ENCODE data around the gene CADM4.
"Not testable (repeated sequence)": the region's sequence is repeated elsewhere in the genome, so short reads cannot be mapped to it uniquely, and the experiment has no call there.

CADM4 gene

DNA sequence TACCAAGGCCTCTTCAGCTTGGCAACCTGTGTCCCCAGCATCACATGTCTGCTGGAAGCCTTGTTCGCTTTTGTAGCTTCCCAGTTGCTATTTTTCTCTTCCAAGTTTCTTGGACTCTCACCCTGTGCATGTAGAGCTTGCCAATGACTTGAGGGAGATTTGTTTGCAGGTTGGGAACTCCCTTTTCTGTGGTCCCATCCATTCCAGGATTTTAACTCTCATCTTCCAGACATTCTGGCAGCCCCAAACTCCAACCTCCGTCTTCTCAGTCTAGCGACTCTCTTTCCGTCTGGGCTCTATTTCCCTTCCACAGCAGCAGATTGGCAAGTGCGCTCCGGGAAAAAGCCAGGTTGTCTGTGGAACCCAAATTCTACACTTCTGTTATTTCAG, 21.3 kb upstream of the CADM4 start:
- no peak for DNase-seq

DNA sequence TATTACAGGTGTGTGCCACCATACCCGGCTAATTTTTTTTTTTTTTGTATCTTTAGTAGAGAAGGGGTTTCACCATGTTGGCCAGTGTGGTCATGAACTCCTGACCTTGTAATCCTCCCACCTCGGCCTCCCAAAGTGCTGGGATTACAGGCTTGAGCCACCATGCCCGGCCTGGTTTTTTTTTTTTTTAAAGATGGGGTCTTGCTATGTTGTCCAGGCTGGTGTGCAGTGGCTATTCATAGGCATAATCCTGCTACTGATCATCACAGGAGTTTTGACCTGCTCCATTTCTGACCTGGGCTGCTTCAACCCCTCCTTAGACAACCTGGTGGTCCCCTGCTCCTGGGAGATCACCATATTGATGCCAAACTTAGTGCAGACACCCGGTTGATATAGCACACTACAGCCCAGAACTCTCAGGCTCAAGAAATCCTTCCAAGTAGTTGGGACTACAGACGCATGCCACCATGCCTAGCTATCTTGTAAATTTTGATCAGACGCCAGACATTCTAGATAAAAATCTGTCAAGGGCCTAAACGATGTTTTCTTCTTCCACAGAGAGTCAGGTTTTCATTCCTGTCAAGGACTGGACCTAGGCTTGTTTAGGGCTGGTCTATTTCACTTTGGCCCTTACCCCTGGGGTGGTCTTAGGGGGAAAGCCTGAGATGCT, 20.8 kb upstream of the CADM4 start:
- no peak for DNase-seq

DNA sequence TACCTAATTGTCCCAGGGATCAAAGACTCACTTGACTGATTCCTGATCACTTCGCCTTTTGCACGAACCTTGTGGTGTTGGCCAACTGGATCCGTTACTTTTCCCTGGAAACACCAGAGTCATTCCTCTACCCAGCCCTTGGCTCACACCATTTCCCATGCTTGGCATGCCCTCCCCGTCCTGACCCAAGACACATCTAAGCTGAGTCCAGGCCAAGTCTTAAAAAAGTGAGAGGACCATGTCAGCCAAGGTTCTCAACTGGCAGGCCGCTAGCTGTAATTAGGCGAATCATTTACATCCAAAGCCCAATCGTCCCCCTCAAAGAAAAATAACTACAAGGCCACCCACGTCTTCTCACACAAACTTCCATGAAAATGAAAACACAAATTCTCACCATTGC, 18.8 kb upstream of the CADM4 start:
- DNase-seq = no peak

DNA sequence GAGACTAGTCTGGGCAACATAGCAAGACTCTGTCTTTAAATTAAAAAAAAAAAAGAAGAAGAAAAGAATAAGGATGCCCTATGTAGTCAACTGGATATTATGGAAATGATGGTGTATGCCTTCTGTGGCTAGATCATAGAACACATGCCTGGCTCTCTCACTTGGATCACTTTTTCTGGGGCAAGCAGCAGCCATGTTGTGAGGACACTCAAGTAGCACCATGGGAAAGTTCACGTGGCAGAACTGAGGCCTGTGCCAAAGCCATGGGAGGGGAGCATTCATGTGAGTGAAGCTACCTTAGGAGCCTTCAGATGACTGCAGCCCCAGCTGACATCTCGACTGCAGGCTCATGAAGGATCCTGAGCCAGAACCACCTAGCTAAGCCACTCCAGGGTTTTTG, 18.4 kb upstream of the CADM4 start:
- DNase-seq = no peak

DNA sequence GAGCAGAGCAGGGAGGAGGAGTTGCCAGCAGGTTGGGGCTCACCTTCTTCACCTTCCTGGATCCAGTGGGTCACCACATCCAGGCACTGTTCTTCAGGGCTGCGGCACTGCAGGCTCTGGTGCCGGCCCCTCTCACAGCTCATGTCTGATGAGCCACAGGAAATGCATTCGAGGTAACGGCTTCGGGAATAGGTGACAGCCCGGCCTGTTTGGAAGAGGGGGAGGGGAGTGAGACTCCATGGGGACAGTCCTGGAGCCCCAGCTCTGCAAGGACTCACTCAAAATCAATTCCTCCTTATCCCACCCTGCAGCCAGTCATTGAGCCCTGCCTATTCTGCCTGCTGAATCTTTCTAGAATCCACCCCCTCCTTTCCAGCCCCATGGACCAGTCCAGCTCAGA, 16.8 kb upstream of the CADM4 start:
- DNase-seq = no peak

DNA sequence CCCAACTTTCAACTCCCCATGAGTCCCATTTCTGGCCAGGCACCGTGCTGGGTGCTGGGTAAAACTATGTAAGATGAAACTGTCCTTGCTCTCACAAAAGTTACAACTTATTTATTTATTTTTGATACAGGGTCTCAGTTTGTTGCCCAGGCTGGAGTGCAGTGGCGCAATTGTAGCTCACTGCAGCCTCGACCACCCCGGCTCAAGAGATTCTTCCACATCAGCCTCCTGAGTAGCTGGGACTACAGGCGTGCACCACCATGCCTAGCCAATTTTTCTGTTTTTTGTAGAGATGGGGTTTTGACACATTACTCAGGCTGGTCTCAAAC, 12.9 kb upstream of the CADM4 start:
- DNase-seq = no peak

DNA sequence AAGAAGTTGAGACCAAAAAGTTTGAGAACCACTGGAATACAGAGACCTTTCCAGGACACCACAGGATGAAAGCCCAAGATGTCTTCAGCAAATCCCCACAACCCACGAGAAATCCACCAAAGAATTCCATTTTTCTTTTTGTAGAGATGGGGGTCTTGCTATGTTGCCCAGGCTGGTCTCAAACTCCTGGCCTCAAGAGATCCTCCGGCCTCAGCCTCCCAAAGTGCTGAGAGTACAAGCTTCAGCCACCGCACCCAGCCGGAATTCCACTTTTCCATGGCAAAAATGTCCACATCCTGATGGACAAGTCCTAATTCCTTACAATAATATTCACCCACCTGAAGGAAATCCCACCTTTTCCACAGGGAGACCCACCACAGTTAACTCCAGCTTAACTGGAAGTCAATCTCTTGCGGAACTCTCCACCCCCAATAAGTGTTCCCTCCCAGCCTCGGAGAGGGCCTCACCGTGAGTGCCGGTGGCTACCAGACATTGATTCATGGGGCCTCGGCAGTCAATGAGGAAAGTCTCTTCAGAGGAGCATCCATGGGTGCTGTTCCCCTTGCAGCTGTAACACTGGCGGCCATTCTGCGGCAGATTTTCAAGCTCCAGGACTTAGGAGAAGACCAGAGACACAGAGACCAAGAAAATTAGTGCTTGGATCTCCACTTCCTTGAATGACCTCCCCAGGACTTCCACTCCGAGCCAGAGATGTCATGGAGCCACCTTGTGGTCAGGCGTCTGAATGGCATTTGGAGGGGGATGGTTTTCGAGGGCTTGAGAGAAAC, 12.3 kb upstream of the CADM4 start:
- DNase-seq = peak in 2 of 5 experiments; percentile 8 to 54

DNA sequence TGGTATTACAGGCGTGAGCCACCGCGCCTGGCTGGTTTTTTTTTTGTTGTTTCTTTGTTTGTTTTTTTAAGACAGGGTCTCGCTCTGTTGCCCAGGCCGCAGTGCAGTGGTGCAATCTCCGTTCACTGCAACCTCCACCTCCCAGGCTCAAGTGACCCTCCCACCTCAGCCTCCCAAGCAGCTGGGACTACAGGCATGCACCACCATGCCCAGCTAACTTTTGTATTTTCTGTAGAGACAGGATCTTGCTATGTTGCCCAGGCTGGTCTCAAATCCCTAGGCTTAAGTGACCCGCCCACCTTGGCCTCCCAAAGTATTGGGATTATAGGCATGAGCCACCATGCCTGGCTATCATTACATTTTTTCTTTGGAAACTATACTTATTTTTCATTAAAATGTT, 10.6 kb upstream of the CADM4 start:
- DNase-seq = not testable (repeated sequence)

DNA sequence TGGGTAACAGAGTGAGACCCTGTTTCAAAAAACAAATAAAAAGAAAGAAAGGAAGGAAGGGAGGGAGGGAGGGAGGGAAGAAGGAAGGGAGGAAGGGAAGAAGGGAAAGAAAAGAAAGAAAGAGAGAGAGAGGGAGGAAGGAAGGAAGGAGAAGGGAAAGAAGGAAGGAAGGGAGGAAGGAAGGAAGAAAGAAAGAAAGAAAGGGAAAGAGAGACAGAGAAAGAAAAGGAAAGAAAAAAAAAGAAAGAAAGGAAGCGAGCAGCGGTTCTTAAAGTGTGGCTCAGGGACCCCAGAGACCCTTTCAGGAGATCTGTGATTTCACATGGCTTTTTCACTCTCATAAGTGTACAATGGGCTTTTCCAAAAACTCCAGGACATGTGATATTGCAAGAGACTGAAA, 9.9 kb upstream of the CADM4 start:
- DNase-seq = no peak

DNA sequence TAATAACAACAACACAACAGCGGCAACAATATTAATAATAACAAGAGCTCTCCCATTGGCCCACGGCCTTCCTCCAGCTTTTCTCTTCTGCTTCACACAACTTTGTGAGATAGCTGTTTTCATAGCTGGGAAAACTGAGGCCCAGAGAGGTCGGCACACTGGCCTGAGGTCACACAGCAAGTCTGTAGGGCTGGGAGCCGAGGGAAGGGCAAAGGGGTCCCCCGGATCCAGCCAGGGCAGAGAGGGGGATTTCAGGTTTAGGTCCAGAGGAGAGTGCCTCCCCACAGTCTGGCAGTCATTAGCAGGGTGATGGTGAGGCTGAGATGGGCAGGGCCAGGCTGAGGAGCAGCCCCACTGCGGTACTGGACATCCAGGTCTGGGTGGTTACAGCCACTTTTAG, 9.0 kb upstream of the CADM4 start:
- DNase-seq = no peak

DNA sequence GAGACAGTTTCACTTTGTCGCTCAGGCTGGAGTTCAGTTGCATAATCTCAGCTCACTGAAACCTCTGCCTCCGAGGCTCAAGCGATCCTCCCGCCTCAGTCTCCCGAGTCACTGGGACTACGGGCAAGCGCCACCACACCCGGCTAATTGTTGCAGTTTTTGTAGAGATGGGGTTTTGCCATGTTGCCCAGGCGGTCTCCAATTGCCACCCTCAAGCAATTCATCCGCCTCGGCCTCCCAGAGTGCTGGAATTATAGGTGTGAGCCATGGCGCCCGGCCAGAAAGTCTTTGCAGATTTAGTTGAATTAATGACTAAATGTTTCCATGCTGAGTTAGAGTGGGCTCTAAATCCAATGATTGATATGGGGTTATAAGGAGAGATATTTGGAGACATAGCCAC, 4.5 kb upstream of the CADM4 start:
- DNase-seq = no peak

DNA sequence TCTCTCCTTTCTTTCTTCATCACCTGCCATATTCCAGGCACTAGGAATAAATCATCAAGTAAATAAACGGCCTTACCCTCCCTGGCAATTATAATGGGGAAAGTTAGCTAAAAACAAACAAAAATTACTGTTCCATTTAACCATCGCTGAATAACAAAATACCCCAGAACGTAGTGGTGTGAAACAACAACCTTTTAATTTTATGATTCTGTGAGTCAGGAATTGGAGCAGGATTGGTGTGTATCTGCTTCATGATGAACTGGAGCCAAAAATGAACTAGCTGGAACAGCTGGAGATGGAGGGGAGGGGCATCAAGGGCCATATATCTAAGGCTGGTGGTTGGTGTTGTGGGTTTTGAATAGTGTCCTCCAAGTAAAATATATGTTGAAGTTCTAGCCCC, 3.7 kb upstream of the CADM4 start:
- no peak for DNase-seq

DNA sequence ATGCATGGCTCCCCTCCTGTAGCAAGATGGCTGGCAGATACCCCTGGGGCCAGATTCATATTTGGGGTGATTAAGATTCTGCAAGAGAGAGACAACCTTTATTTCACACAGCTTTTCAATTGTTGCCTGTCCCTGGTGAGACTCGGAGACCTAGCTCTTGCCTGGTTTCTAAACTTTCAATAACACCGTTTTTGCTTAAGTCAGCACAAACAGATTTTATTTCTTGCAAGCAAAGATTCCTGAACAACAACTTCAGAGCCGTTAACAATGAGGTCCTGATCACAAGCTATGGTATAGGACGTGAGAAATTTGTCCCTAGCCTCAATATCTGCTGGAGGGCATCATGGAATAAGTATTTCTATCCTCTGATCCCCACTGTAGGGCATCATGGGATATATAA, 2.9 kb upstream of the CADM4 start:
- DNase-seq = no peak

DNA sequence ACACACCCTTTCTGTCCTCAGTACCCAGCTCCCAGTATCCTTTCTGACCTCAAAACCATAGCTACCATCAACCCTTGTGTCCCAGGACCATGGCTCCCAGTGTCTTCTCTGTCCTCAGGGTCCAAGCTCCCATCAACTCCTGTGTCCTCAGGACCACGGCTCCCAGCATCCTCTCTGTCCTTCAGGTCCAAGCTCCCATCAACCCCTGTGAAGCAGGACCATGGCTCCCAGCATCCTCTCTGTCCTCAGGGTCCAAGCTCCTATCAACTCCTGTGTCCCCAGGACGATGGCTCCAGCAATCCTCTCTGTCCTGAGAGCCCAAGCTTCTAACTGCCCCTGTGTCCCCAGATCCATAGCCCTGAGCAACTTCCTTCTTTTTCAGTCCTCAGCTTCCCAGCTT, 1.7 kb upstream of the CADM4 start:
- DNase-seq = no peak

DNA sequence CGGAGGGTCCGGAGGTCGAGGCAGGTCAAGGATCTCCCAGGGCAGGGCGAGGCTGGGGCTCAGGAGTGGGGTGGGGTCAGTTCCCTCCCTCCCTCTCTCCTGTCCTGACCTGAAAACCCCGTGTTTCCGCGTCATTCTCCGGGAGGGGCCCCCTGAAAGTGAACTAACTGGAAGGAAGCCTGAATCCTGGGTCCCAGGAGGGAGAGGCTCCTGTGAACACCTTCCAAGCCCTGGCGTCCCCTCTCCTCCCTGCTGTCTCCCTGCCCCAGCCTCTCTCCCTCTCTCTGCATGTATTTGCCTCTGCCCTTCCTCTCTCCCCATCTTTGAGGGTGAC, 741 bp upstream of the CADM4 start:
- no peak for DNase-seq

DNA sequence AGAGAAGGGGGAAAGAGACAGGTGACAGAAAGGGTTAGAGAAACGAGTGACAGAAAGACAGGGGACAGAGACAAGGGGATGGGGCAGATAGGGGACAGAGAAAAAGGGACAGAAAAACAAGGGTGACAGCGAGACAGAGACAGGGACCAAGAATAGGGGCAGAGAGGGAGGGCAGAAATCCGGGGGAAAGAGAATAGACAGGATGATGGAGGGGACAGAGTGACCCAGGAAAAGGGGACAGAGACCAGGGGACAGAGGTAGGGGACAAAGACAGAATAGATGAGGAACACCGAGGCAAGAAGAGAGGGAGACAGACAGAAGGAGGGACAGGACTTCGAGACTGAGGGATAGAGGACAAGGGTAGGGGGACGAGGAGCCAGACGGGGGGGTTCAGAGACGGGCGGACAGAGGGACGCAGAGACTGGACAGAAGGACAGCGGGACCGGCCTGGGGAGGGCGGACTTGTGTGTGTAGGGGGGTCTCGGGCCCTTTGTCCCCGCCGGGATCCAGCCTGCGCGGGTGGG, 593 bp downstream of the CADM4 start:
- DNase-seq = no peak

DNA sequence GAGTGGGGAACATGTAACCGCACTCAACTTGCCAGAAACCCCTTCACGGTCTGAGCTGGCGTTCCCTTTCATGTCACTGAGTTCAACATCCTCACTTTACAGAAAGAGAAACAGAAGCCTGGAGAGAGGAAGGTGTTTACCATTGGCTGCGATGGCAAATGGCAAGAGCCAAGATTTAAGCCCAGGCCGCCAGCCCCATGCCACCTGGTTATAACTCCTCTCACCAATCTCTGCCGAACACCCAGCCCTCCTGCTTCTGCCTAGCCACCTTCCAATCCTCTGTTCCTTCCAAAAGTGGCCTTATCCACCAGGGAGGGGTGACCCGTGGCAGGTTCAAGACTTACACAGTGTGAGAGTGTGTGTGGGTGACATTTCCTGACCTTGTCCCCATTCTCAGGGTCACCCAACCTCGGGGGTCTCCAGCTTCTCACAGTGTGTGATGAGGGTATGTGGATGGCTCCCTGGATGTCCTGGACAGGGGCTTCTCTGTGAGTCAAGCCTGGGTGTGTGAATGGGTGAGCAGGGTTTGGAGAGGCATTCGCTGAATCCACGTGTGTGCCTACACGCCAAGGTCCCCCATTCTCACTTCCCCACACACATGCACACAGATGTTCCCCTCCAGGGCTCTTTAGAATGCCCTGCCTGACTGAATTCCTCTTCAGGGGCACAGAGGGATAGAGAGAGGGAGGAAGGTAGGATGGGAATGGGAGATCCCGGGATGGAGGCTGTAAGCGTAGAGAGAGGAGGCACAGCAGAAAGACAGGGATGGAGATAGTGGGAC, 1.2 kb downstream of the CADM4 start:
- DNase-seq = no peak

DNA sequence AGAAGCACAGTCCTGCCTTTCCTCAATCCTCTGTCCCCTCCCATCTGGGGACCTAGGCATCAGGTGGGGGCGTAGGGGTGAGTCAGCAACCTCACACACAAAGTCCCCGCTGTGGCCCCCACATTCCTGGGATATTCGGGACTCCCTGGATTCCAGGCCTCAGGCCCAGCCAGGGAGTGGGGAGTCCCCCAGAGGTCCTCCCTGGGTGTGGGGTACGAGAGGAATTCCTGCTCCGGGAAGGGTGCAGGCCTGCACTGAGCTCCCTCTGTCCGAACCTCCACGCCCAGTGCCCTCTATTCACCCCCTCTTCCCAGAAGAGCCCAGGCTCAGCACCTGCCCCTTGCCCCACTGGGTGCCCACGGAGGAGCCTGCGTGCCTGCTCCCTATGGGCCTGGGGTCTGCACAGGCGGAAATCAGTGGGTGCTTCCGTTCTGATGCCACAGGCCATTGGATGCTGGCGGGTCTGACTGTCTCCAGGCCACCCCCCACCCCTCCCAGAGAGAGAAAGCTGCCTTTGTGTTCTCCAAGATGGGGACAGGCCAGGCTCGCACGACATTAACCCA, 3.4 kb downstream of the CADM4 start:
- no peak for DNase-seq

DNA sequence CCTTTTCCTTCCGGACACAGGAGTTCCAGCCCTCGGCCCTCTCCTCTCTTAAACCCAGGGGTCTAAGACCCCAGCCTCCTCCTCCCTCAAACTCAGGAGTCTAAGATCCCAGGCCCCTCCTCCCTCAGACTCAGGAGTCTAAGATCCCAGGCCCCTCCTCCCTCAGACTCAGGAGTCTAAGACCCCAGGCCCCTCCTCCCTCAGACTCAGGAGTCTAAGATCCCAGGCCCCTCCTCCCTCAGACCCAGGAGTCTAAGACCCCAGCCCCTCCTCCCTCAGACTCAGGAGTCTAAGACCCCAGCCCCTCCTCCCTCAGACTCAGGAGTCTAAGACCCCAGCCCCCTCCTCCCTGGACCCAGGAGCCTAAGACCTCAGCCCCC, 4.1 kb downstream of the CADM4 start:
- not testable (repeated sequence) for DNase-seq

DNA sequence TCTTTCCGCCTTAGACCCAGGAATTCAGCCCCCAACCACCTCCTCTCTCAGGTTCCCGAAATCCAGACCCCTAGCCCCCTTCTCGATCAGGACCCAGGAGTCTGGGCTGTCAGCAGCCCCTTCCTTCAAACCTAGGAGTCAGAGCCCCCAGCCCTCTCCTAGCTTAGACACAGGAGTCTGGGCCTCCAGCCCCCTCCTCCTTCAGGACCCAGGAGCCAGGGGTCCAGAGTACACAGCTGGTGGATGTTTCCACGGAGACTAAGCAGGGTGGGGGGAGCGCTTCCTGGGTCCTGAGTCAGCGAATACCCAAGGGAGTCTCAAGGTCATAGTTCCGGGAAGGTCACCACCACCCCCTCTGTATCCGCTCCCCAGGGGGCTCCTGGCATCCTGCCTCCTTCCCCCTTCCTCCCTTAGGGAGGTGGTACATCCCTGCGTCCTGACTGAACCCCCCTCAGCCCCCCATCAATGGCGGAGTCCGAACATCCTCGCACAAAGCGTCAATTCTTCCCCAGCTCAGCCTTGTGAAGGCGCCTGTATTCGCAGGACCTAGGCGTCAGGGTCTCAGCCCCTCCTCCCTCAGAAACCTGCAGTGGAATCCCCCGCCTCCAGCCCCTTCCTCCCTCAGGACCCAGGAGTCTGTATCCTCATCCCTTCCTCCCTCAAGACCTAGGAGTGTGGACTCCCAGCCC, 4.6 kb downstream of the CADM4 start:
- DNase-seq = no peak

DNA sequence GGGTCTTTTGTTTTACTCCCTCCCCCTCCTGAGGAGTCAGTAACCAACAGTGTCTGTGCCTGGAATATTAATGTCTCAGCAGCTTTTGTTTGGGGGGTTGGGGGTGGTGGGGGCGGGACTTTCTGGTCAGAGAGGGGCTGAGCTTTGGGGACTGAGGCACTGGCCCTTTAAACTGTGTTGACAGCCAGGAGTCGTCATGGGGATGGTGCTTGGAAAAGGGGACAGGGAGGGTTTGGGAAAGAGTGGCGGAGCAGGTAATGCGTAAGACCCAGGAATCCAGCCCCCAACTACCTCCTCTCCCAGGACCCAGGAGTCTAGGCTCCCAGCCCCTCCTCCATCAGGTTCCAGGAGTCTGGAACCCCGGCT, 5.2 kb downstream of the CADM4 start:
- no peak for DNase-seq

DNA sequence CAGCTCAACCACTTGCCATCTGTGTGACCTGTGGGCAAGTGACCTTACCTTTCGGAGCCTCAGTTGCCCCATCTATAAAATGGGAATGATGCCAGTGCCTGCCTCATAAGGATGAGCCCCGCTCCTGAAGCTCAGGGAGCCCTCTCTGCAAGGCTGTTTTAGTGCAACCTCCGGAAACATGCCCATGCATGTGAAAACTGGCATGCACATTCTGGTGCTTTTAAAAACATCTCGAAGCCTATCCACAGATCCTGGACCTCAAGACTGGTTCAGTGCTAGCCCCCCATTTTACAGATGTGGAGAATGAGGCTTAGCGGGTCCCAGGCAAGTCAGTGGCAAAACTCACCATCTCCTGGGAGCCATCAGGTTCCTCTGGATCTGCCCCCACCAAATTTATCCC, 5.6 kb downstream of the CADM4 start:
- DNase-seq = no peak

DNA sequence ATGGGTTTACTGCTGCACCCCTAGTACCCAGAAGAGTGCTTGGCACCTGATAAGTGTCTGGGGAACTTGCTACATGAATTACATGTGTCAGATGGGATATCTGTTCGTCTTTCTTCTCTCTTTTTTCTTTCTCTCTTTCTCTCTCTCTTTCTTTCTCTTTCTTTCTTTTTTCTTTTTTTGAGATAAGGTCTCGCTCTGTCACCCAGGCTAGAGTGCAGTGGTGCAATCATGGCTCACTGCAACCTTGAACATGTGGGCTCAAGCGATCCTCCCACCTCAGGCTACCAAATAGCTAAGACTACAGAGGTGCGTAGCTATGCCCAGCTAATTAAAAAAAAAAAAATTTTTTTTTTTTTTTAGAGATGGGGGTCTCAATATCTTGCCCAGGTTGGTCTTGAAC, 6.1 kb downstream of the CADM4 start:
- no peak for DNase-seq

Measured in T-helper 2 cell (primary cell).